ENCODE measurements around the gene DDX50.

The DDX50 gene

GRCh38 chr10:68981074-68981473 is 80.0 kb downstream of the DDX50 start:
- peak; percentile 58 for DNase-seq (ENCODE audit: low spot score)

GRCh38 chr10:68982389-68982788 is 81.3 kb downstream of the DDX50 start:
- DNase-seq (ENCODE audit: low spot score), result no peak

DNA sequence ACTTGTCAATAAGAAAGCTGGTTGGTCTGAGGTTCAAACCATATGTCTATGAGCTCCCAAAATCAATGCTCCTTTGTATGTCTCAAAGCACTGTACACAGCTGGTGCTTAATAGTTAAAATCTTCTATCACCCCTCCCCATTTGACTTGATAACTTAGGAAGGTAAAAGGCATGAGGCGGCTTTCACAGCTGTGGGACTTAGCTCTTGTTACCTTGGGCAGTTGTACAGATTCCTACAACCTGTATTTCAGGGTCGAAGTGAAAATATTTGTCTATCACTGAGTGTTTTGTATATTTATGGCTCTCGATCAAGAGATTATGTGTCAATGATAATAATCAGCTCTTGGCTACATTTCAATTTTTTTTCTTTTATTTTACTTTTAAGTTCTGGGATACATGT is 86.5 kb downstream of the DDX50 start:
- no peak for DNase-seq (ENCODE audit: low spot score)

DNA sequence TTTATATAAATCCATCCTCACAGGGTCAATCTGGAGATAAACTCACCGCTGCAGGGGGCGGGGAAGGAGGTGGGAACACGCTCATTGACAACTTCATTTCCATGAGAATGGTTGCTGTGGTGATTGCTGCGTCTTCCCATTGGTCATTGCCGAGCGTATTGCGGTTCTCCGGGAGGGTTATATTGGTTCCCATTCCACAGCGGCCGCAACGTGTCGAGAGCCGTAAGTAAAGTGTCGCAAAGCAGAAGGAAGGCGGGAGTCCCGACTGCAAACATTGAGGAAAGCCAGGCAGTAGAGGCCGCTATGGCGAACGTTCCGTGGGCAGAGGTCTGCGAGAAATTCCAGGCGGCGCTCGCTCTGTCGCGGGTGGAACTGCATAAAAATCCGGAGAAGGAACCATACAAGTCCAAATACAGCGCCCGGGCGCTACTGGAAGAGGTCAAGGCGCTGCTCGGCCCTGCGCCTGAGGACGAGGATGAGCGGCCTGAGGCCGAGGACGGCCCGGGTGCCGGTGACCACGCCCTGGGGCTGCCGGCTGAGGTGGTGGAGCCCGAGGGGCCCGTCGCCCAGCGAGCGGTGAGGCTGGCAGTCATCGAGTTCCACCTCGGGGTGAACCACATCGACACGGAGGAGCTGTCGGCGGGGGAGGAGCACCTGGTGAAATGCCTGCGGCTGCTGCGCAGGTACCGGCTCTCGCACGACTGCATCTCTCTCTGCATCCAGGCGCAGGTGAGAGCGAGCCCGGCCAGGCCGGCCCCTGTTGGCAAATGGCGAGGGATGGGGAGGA is 87.6 kb downstream of the DDX50 start, which contains the start of gene KIFBP:
KIFBP (plus strand) TSS at position 274 of the 787 bp plus-strand sequence; CDS start at position 304, 30 bp downstream.
- DNase-seq (ENCODE audit: low spot score), result peak; percentile 94

GRCh38 chr10:68989317-68989990 is 88.3 kb downstream of the DDX50 start:
- DNase-seq (ENCODE audit: low spot score), result no peak

DNA sequence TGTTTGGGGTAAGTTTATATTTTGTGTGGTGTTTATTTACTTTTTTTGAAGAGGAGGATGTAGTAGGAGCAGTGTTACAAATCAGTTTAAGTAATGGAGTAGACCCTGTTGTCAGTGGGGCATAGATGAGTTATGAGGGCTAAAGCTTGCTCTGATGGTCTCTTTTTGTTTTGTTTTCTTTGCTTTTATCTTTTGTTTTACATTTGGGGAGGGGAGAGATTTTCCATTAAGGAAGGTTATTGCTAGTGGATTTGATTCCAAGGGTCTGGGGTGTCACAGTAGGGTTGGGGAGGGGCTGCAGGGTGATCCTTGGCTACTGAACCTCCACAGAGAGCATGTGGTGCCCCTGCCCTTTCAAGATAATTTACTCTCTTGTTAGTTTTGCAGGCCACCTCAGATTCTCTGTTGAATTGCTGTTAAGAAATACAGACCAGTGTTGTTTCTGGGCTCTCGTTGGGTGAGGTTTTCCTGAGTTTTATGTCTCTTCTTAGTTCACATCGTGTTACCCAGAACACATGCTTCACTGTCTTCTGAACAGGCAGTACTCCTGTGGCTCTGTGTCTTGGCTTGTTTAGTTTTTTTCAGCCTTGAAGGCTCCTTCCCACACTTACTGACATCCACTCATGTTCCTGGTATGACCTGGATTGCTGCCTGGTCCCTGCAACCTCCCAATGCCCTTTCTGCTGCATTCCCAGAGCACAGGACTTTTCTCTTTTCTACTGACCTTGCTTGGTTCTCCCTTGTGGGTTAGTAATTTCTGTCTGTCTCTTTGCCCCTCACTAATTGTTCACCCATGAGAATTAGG is 91.7 kb downstream of the DDX50 start:
- no peak for DNase-seq (ENCODE audit: low spot score)

Measured in NAMALWA (cell line).